Prostate gland (tissue), 2 donors: ENCODE data around the gene SCAI. TPM values are rescaled to one million over a fixed set of nuclear protein-coding genes. Genes with fewer than 3 reads are reported as not detected.
"Not testable (repeated sequence)": the region's sequence is repeated elsewhere in the genome, so short reads cannot be mapped to it uniquely, and the experiment has no call there.

Source experiments
- DNase-seq: peaks from one replicate; pipeline ENCODE4 v3.0.0-alpha.2; 2019; ENCODE audit warnings: low spot score
- H3K27ac ChIP-seq, 2 donors: fragments of 200-600 bp; sonication (generic); 2 replicates each; pipeline ENCODE4 v1.5.1; 2017 to 2019
- H3K27me3 ChIP-seq: fragments of 200-600 bp; sonication (generic); replicated peaks from 2 replicates; pipeline ENCODE4 v1.5.1; 2019; ENCODE audit not compliant: insufficient read depth
- H3K36me3 ChIP-seq, 2 donors: fragments of 200-600 bp; sonication (generic); 1 replicate in 1 of 2; 2 replicates in 1 of 2; pipeline versions ENCODE4 v1.5.1 to v1.8.1; 2017 to 2019
- H3K4me1 ChIP-seq: fragments of 200-600 bp; sonication (generic); replicated peaks from 2 replicates; pipeline ENCODE4 v1.5.1; 2019
- H3K4me3 ChIP-seq, 2 donors: fragments of 200-600 bp; sonication (generic); 2 replicates each; pipeline ENCODE4 v1.5.1; 2017 to 2019
- H3K9me3 ChIP-seq: fragments of 200-600 bp; sonication (generic); 2 replicates; pipeline ENCODE4 v1.5.1; 2017
- POLR2A ChIP-seq: fragments of 450-650 bp; IDR thresholded peaks from one replicate; pipeline ENCODE4 v1.6.1; 2016; ENCODE audit warnings: antibody characterized with exemption, mild to moderate bottlenecking
- POLR2AphosphoS5 ChIP-seq: sonication (generic); formaldehyde crosslinking; IDR thresholded peaks from one replicate; pipeline ENCODE4 v1.6.1; 2017; ENCODE audit warnings: antibody characterized with exemption
- WGBS: methylation state at CpG from one replicate; pipeline ENCODE4 v1.1.5; 2018; 5-methylcytosine and 5-hydroxymethylcytosine counted together
- intact Hi-C: fragments of 100-400 bp; cut with DNase I; formaldehyde crosslinking; loops from one replicate; pipeline ENCODE4 v1.14.2; 2022
- total RNA-seq, 2 donors: library from RNA; depleted of rRNA; stranded (reverse); fragments of >200 nt; gene quantifications; one replicate each; pipeline ENCODE4 v1.1.0, GENCODE V29; 2016
- TF ChIP-seq, protein P1 (sequence below), 4 experiments: fragments of 200-600 bp in 2 of 4; fragments of 450-650 bp in 2 of 4; sonication (generic) in 2 of 4; IDR thresholded peaks; 1 replicate in 3 of 4; 2 replicates in 1 of 4; pipeline ENCODE4 v1.5.1; 2016 to 2019; ENCODE audit warnings: antibody characterized with exemption in 4 of 4, mild to moderate bottlenecking in 2 of 4, moderate library complexity in 2 of 4

The SCAI gene
- total RNA-seq, 2 donors from 2014 or later: 3.4 to 8.6 TPM

DNA sequence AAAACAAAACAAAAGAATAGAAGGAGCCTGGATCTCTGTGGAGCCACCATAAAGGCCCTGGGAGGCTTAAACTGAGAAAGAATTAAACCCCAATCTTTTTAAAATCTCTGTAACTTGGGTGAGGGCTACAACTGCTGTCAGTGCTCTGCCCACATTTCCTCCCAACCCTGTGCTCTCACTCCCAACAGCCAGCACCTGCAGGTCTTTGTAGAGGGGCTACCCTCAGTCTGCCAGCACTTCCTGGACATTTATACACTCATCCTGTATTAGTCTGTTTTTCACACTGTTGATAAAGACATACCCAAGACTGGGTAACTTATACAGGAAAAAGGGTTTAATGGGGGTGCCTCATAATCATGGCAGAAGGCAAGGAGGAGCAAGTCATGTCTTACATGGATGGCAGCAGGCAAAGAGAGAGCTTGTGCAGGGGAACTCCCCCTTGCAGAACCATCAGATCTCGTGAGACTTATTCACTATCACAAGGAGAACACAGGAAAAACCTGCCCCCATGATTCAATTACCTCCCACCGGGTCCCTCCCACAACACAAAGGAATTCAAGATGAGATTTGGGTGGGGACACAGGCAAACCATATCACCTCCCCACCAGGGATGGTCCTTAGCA is 47.4 kb downstream of the SCAI start:
- H3K27ac ChIP-seq: no peak overlapping the region
- intact Hi-C loops: no loop called here
- H3K36me3 ChIP-seq: no peaks in the 10 kb centered on the region
- WGBS: 100% methylated on average over 2 of the region's 2 CpGs
- no peak overlapping the region for H3K4me3 ChIP-seq
- no peak for TF ChIP-seq POLR2AphosphoS5
- TF ChIP-seq POLR2A: no peak
- TF ChIP-seq, protein P1, sequence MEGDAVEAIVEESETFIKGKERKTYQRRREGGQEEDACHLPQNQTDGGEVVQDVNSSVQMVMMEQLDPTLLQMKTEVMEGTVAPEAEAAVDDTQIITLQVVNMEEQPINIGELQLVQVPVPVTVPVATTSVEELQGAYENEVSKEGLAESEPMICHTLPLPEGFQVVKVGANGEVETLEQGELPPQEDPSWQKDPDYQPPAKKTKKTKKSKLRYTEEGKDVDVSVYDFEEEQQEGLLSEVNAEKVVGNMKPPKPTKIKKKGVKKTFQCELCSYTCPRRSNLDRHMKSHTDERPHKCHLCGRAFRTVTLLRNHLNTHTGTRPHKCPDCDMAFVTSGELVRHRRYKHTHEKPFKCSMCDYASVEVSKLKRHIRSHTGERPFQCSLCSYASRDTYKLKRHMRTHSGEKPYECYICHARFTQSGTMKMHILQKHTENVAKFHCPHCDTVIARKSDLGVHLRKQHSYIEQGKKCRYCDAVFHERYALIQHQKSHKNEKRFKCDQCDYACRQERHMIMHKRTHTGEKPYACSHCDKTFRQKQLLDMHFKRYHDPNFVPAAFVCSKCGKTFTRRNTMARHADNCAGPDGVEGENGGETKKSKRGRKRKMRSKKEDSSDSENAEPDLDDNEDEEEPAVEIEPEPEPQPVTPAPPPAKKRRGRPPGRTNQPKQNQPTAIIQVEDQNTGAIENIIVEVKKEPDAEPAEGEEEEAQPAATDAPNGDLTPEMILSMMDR (IDR thresholded peaks at IDR 0.05): no peak
- H3K9me3 ChIP-seq: no peaks in the 10 kb centered on the region
- H3K27me3 ChIP-seq: no peaks in the 10 kb centered on the region
- no peak for DNase-seq
- no peaks in the 10 kb centered on the region for H3K4me1 ChIP-seq

DNA sequence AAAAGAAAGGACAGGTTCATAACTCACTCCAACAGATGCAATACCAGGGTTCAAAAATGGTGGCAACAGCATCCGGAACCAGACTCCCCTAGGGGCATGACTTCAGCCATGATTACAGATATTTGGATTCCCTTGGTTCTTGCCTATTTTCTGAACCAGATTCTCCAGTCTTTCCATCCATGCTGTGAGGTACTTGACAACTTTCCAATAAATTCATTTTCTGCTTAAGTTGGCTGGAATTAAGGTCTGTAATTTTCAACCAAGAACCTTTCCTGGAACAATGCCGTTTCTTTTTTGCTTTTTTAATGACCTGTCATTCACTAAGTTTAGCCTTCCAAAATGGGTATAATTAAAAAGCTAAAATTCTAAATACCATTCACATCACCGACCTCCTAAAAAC is 52.2 kb downstream of the SCAI start:
- no peak overlapping the region for H3K4me3 ChIP-seq
- WGBS: 49% methylated on average over 3 of the region's 3 CpGs
- intact Hi-C loops: no loop called here
- no peaks in the 10 kb centered on the region for H3K4me1 ChIP-seq
- DNase-seq: no peak
- no peaks in the 10 kb centered on the region for H3K36me3 ChIP-seq
- H3K9me3 ChIP-seq: no peaks in the 10 kb centered on the region
- no peaks in the 10 kb centered on the region for H3K27me3 ChIP-seq
- TF ChIP-seq, protein P1 (IDR thresholded peaks at IDR 0.05): no peak
- TF ChIP-seq POLR2AphosphoS5: no peak
- TF ChIP-seq POLR2A: no peak
- no peak overlapping the region for H3K27ac ChIP-seq

DNA sequence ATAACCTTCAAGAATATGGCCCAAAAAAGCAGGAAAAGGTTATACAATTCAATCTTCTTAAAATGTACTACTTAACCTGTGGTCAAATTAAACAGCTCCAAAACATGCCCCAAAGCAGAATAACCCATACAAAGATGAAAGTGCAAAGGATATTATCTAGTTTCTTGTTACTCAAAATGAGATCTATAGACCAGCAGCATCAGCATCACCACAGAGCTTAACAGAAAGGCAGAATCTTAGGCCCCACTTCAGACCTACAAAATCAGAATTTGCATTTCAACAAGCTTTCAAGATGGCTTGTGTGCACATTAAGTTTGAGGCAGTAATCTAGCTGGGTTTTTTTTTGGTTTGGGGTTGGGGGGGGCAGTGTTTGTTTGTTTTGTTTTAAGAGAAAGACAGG is 54.0 kb downstream of the SCAI start:
- H3K36me3 ChIP-seq: no peaks in the 10 kb centered on the region
- intact Hi-C loops: no loop called here
- H3K4me1 ChIP-seq: no peaks in the 10 kb centered on the region
- H3K9me3 ChIP-seq: no peaks in the 10 kb centered on the region
- DNase-seq: no peak
- TF ChIP-seq POLR2AphosphoS5: no peak
- TF ChIP-seq POLR2A: no peak
- TF ChIP-seq, protein P1 (IDR thresholded peaks at IDR 0.05): no peak
- no peak overlapping the region for H3K4me3 ChIP-seq
- no peak overlapping the region for H3K27ac ChIP-seq
- H3K27me3 ChIP-seq: no peaks in the 10 kb centered on the region

DNA sequence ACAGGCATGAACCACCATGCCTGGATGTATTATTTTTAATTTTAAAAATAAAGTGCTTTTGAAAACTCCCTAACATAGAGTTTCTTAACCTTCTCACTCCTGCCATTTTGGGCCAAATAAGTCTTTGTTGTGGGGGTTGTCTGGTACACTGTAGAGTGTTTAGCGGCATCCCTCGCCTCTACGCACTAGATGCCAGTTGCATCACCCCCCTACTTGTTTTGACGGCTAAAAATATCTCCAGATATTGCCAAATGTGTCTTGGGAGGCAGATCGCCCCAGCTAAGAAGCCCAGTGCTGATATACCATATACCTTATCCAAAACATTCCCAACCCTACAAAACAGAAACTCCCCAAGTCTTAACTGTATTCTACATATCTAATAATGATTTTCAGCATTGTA is 54.6 kb downstream of the SCAI start:
- Histone ChIP-seq H3K36me3 (no peaks in the 10 kb centered on the region), H3K27ac (no peak overlapping the region), H3K4me3 (no peak overlapping the region), H3K4me1 (no peaks in the 10 kb centered on the region), H3K9me3 (no peaks in the 10 kb centered on the region), H3K27me3 (no peaks in the 10 kb centered on the region)
- WGBS: 92% methylated on average over 5 of the region's 5 CpGs
- TF ChIP-seq, protein P1 (IDR thresholded peaks at IDR 0.05): no peak
- TF ChIP-seq POLR2AphosphoS5: no peak
- no peak for TF ChIP-seq POLR2A
- intact Hi-C loops: no loop called here
- DNase-seq: no peak

DNA sequence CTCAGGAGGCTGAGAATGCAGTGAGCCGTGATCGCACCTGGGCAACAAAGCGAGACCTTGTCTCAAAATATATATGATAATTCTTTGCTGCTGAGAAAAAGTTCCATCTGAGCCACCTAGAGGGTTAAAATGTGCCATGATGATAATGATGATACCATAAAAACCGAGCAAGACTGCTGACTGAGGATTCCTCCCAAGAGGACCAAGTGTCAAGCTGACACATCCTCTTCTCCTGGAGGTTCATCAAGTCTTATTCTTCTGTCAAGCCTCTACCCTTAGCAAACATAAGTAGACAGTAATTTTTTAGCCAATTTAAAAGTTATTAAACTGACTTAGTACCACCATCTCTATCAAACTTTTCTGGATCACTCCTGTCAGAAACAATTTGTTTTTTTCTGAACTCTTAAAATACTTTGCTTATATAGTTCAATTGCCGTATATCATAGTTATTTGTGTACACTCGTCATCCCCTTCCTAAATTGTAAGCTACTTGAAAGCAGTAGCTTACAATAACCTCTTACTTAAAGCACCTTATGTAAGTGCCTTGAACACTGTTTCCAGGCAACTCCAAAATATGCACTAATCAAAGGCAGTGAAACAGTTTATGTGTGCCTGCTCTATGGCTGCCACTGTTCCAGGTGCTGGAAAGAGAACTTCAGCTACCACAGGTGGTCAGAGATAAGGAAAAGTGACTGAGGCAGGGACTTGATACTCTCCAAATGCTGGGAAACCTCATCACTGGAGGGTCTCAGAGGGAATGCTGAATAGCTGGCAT is 57.4 kb downstream of the SCAI start:
- Histone ChIP-seq H3K9me3 (no peaks in the 10 kb centered on the region), H3K4me3 (no peak overlapping the region), H3K4me1 (no peaks in the 10 kb centered on the region), H3K36me3 (no peaks in the 10 kb centered on the region), H3K27ac (no peak overlapping the region), H3K27me3 (no peaks in the 10 kb centered on the region)
- intact Hi-C loops: no loop called here
- no peak for DNase-seq
- TF ChIP-seq POLR2A (no peak), POLR2AphosphoS5 (no peak)
- TF ChIP-seq, protein P1 (IDR thresholded peaks at IDR 0.05): no peak
- WGBS: 87% methylated on average over 6 of the region's 6 CpGs

DNA sequence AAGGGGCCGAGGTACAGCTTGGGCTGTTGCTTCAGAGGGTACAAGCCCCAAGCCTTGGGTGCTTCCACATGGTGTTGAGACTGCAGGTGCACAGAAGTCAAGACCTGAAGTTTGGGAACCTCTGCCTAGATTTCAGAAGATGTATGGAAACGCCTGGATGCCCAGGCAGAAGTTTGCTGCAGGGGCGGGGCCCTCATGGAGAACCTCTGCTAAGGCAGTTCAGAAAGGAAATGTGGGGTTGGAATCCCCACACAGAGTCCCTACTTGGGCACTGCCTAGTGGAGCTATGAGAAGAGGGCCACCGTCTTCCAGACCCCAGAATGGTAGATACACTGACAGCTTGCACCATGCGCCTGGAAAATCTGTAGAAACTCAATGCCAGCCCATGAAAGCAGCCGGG is 61.1 kb downstream of the SCAI start:
- H3K4me1 ChIP-seq, H3K9me3 ChIP-seq, intact Hi-C loops, H3K4me3 ChIP-seq, H3K27ac ChIP-seq, H3K27me3 ChIP-seq, H3K36me3 ChIP-seq, DNase-seq: not testable (repeated sequence)
- 97% methylated on average over 6 of the region's 6 CpGs for WGBS

DNA sequence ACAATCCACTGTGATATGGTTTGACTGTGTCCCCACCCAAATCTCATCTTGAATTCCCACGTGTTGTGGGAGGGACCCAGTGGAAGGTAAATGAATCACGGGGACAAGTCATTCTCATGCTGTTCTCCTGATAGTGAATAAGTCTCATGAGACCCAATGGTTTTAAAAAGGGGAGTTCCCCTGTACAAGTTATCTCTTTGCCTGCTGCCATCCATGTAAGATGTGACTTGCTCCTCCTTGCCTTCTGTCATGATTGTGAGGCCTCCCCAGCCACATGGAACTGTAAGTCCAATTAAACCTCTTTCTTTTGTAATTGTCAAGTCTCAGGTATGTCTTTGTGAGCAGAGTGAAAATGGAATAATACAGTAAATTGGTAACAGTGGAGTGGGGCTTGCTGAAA is 62.5 kb downstream of the SCAI start:
- H3K4me3 ChIP-seq, H3K4me1 ChIP-seq, H3K36me3 ChIP-seq, DNase-seq, H3K27me3 ChIP-seq, H3K9me3 ChIP-seq, intact Hi-C loops, H3K27ac ChIP-seq: not testable (repeated sequence)
- 84% methylated on average over 2 of the region's 2 CpGs for WGBS
